HepG2 (cell line): Measurements from ENCODE around the gene PIEZO1. TPM values are rescaled to one million over a fixed set of nuclear protein-coding genes. Genes with fewer than 3 reads are reported as not detected.
A peak's percentile ranks its signal among the peaks of the same experiment; 100 is the strongest.

Experiments
- CREB1 ChIP-seq, 2 experiments: fragments of 450-650 bp in 1 of 2; IDR thresholded peaks; 2 replicates each; pipeline ENCODE4 v1.6.1; 2016 to 2017; ENCODE audit warnings: control low read depth in 1 of 2, mild to moderate bottlenecking in 1 of 2, missing compliant biosample characterization in 1 of 2, missing genetic modification characterization in 1 of 2
- PCBP1 ChIP-seq: fragments of 200-400 bp; formaldehyde crosslinking; IDR thresholded peaks from 2 replicates; pipeline ENCODE4 v1.6.1; 2017; ENCODE audit warnings: mild to moderate bottlenecking, low read depth, low read length, borderline replicate concordance
- SUZ12 ChIP-seq: fragments of 150-350 bp; IDR thresholded peaks from 2 replicates; pipeline ENCODE4 v1.6.1; 2014; ENCODE audit warnings: low read depth, low read length
- ZFY ChIP-seq: sonication (generic); formaldehyde crosslinking; IDR thresholded peaks from 2 replicates; pipeline ENCODE4 v1.4.0; 2020; ENCODE audit warnings: missing genetic modification reagents
- ZNF232 ChIP-seq: sonication (generic); formaldehyde crosslinking; IDR thresholded peaks from 2 replicates; pipeline ENCODE4 v1.4.0; 2020; ENCODE audit warnings: missing genetic modification reagents, borderline replicate concordance
- ZNF7 ChIP-seq: IDR thresholded peaks from 2 replicates; pipeline ENCODE4 v1.6.1; 2016; ENCODE audit warnings: missing biosample characterization, missing genetic modification reagents
- ZNF749 ChIP-seq: sonication (generic); formaldehyde crosslinking; IDR thresholded peaks from 2 replicates; pipeline ENCODE4 v1.8.0; 2022; ENCODE audit warnings: mild to moderate bottlenecking, missing genetic modification reagents, moderate library complexity, borderline replicate concordance
- ZNF816 ChIP-seq: sonication (generic); formaldehyde crosslinking; IDR thresholded peaks from 2 replicates; pipeline ENCODE4 v1.8.0; 2022; ENCODE audit warnings: missing genetic modification reagents, mild to moderate bottlenecking, borderline replicate concordance
- polyA plus RNA-seq, 8 experiments: library from polyadenylated mRNA; depleted of rRNA in 3 of 8; stranded (reverse) in 7 of 8; unstranded in 1 of 8; fragments of >200 nt; fragmentation: Illumina TruSeq in 4 of 8; extraction: Trizol in 4 of 8; gene quantifications; 2 replicates each; pipeline versions ENCODE4 v1.2.1 to v1.2.3, GENCODE V29; 2011 to 2016; ENCODE audit warnings: low read depth in 4 of 8, missing spikeins in 1 of 8, mixed read lengths in 1 of 8; ENCODE audit not compliant: insufficient read depth in 1 of 8
- total RNA-seq, 5 experiments: library from RNA; depleted of rRNA; stranded (reverse); fragments of >200 nt; fragmentation: Illumina TruSeq; extraction: Trizol; gene quantifications; 2 replicates each; pipeline ENCODE4 v1.2.3, GENCODE V29; 2016; ENCODE audit warnings: low read depth in 1 of 5
- TF ChIP-seq, protein P1 (sequence below): sonication (generic); formaldehyde crosslinking; IDR thresholded peaks from 2 replicates; pipeline ENCODE4 v1.8.1; 2023; ENCODE audit warnings: missing genetic modification reagents, inconsistent platforms, borderline replicate concordance
- TF ChIP-seq, protein P2 (sequence below), 2 experiments: sonication (generic) in 1 of 2; formaldehyde crosslinking in 1 of 2; IDR thresholded peaks; 2 replicates each; pipeline versions ENCODE4 v1.4.0 to v1.6.1; 2018 to 2020; ENCODE audit warnings: missing genetic modification reagents in 2 of 2, borderline replicate concordance in 1 of 2, low read depth in 1 of 2, mild to moderate bottlenecking in 1 of 2, missing biosample characterization in 1 of 2
- TF ChIP-seq, protein P3 (sequence below): sonication (generic); formaldehyde crosslinking; IDR thresholded peaks from 2 replicates; pipeline ENCODE4 v1.4.0; 2020; ENCODE audit warnings: mild to moderate bottlenecking, missing genetic modification reagents, borderline replicate concordance
- TF ChIP-seq, protein P4 (sequence below): sonication (generic); formaldehyde crosslinking; IDR thresholded peaks from 2 replicates; pipeline ENCODE4 v1.4.0; 2020; ENCODE audit warnings: low read depth, mild to moderate bottlenecking, missing genetic modification reagents
- TF ChIP-seq, protein P5 (sequence below): sonication (generic); formaldehyde crosslinking; IDR thresholded peaks from 2 replicates; pipeline ENCODE4 v1.9.0; 2021; ENCODE audit warnings: missing genetic modification reagents, mild to moderate bottlenecking, borderline replicate concordance
- TF ChIP-seq, protein P6 (sequence below): sonication (generic); formaldehyde crosslinking; IDR thresholded peaks from 2 replicates; pipeline ENCODE4 v1.5.1; 2020; ENCODE audit warnings: missing genetic modification reagents, mild to moderate bottlenecking, borderline replicate concordance

PIEZO1 gene
- total and polyA plus RNA-seq, 2 of the 13 experiments (the other 11 are each of a cell fraction or from before 2014, with no cell fraction given) = 67.9 to 85.0 TPM

DNA sequence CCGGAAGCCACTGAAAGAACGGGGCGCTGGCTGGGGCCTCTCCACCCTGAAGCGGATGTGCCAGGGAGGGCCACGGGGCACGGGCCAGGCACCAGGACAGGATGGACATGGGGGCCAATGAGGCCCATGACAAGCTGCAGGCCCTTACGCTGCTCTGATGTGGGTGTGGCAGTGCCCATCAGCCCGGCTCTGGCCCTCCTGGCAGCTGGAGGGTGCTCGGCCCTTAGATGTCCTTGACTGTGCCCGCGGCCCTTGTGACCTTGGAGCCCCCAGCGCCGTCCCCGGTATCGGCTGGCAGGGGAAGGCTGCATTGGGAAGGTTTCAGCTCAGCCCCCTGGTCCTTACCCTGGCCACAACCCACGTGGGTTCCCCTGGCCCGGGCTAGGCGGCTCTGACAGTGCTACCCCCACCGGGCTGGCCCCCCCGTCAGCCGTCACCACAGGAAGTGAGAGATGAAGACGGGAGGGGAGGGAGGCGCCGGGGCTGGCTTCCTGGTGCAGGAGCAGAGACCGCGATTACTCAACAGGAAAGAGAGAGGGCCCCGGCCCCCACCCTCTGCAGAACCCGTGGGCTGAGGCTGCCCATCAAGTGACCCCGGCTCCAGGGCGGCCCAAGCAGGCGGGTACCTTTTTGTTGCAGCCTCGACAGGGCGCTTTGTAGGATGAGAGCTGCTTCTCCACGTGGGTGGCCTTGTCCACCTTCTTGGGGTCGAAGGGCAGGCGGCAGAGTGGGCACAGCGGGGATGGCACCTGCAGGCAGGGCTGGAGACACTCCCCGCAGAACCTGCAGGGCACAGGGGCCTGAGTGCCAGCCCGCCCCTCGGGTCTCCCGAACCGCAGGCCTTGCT lies 84.2 kb downstream of the PIEZO1 start (continued):
- TF ChIP-seq ZFY (CRISPR knock-in tag) = peak; percentile 34; the same call in 1 of the 2 replicates
- TF ChIP-seq ZNF816 (CRISPR knock-in tag) = peak; percentile 96
- TF ChIP-seq ZNF7 (CRISPR knock-in tag) = no peak
- TF ChIP-seq ZNF232 (CRISPR knock-in tag) = peak; percentile 70; the same call in 1 of the 2 replicates
- TF ChIP-seq, protein P1, sequence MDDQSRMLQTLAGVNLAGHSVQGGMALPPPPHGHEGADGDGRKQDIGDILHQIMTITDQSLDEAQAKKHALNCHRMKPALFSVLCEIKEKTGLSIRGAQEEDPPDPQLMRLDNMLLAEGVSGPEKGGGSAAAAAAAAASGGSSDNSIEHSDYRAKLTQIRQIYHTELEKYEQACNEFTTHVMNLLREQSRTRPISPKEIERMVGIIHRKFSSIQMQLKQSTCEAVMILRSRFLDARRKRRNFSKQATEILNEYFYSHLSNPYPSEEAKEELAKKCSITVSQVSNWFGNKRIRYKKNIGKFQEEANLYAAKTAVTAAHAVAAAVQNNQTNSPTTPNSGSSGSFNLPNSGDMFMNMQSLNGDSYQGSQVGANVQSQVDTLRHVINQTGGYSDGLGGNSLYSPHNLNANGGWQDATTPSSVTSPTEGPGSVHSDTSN = no peak
- TF ChIP-seq, protein P2, sequence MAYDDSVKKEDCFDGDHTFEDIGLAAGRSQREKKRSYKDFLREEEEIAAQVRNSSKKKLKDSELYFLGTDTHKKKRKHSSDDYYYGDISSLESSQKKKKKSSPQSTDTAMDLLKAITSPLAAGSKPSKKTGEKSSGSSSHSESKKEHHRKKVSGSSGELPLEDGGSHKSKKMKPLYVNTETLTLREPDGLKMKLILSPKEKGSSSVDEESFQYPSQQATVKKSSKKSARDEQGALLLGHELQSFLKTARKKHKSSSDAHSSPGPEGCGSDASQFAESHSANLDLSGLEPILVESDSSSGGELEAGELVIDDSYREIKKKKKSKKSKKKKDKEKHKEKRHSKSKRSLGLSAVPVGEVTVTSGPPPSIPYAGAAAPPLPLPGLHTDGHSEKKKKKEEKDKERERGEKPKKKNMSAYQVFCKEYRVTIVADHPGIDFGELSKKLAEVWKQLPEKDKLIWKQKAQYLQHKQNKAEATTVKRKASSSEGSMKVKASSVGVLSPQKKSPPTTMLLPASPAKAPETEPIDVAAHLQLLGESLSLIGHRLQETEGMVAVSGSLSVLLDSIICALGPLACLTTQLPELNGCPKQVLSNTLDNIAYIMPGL (CRISPR knock-in tag; IDR thresholded peaks at IDR 0.05; ENCODE audit: borderline replicate concordance in 1 of 2, low read depth in 1 of 2) = peak in 1 of 2 experiments; percentile 43; a peak in 1 of 4 replicates
- no peak for TF ChIP-seq SUZ12
- TF ChIP-seq, protein P3, sequence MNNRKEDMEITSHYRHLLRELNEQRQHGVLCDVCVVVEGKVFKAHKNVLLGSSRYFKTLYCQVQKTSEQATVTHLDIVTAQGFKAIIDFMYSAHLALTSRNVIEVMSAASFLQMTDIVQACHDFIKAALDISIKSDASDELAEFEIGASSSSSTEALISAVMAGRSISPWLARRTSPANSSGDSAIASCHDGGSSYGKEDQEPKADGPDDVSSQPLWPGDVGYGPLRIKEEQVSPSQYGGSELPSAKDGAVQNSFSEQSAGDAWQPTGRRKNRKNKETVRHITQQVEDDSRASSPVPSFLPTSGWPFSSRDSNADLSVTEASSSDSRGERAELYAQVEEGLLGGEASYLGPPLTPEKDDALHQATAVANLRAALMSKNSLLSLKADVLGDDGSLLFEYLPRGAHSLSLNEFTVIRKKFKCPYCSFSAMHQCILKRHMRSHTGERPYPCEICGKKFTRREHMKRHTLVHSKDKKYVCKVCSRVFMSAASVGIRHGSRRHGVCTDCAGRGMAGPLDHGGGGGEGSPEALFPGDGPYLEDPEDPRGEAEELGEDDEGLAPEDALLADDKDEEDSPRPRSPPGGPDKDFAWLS = no peak
- TF ChIP-seq, protein P4, sequence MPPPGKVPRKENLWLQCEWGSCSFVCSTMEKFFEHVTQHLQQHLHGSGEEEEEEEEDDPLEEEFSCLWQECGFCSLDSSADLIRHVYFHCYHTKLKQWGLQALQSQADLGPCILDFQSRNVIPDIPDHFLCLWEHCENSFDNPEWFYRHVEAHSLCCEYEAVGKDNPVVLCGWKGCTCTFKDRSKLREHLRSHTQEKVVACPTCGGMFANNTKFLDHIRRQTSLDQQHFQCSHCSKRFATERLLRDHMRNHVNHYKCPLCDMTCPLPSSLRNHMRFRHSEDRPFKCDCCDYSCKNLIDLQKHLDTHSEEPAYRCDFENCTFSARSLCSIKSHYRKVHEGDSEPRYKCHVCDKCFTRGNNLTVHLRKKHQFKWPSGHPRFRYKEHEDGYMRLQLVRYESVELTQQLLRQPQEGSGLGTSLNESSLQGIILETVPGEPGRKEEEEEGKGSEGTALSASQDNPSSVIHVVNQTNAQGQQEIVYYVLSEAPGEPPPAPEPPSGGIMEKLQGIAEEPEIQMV (CRISPR knock-in tag) = no peak
- TF ChIP-seq CREB1 (IDR thresholded peaks at IDR 0.05) = peak; percentile 74
- no peak for TF ChIP-seq CREB1 (CRISPR knock-in tag; IDR thresholded peaks at IDR 0.05)
- no peak for TF ChIP-seq ZNF749 (CRISPR knock-in tag)
- TF ChIP-seq, protein P5, sequence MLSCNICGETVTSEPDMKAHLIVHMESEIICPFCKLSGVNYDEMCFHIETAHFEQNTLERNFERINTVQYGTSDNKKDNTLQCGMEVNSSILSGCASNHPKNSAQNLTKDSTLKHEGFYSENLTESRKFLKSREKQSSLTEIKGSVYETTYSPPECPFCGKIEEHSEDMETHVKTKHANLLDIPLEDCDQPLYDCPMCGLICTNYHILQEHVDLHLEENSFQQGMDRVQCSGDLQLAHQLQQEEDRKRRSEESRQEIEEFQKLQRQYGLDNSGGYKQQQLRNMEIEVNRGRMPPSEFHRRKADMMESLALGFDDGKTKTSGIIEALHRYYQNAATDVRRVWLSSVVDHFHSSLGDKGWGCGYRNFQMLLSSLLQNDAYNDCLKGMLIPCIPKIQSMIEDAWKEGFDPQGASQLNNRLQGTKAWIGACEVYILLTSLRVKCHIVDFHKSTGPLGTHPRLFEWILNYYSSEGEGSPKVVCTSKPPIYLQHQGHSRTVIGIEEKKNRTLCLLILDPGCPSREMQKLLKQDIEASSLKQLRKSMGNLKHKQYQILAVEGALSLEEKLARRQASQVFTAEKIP (CRISPR knock-in tag) = no peak
- TF ChIP-seq, protein P6, sequence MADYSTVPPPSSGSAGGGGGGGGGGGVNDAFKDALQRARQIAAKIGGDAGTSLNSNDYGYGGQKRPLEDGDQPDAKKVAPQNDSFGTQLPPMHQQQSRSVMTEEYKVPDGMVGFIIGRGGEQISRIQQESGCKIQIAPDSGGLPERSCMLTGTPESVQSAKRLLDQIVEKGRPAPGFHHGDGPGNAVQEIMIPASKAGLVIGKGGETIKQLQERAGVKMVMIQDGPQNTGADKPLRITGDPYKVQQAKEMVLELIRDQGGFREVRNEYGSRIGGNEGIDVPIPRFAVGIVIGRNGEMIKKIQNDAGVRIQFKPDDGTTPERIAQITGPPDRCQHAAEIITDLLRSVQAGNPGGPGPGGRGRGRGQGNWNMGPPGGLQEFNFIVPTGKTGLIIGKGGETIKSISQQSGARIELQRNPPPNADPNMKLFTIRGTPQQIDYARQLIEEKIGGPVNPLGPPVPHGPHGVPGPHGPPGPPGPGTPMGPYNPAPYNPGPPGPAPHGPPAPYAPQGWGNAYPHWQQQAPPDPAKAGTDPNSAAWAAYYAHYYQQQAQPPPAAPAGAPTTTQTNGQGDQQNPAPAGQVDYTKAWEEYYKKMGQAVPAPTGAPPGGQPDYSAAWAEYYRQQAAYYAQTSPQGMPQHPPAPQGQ (CRISPR knock-in tag) = 0 out of 2 replicates have a peak, but pooled peaks have one; percentile 15
- peak; percentile 80; the same call in 1 of the 2 replicates for TF ChIP-seq PCBP1
